Neutrophil (primary cell): Measurements from ENCODE around the gene CRTC2.
A peak's percentile ranks its signal among the peaks of the same experiment; 100 is the strongest.

ENCODE experiments used
- H3K27ac ChIP-seq: fragments of 200-600 bp; sonication (generic); 2 replicates; pipeline ENCODE4 v1.5.1; 2016; ENCODE audit warnings: mild to moderate bottlenecking, moderate library complexity
- H3K27me3 ChIP-seq: fragments of 200-600 bp; sonication (generic); 2 replicates; pipeline ENCODE4 v1.6.0; 2016; ENCODE audit warnings: mild to moderate bottlenecking
- H3K36me3 ChIP-seq: fragments of 200-600 bp; sonication (generic); 2 replicates; pipeline ENCODE4 v1.5.1; 2017
- H3K4me1 ChIP-seq, 2 experiments: fragments of 200-600 bp in 1 of 2; sonication (generic) in 1 of 2; 1 replicate in 1 of 2; 2 replicates in 1 of 2; pipeline versions ENCODE4 v1.5.1 to v1.6.1; 2013 to 2016; ENCODE audit warnings: low read depth in 1 of 2, low read length in 1 of 2, mild to moderate bottlenecking in 1 of 2, moderate library complexity in 1 of 2; ENCODE audit not compliant: control insufficient read depth in 1 of 2, insufficient read depth in 1 of 2
- H3K4me3 ChIP-seq, 2 experiments: fragments of 200-600 bp in 1 of 2; sonication (generic) in 1 of 2; 1 replicate in 1 of 2; 2 replicates in 1 of 2; pipeline ENCODE4 v1.5.1; 2013 to 2016; ENCODE audit warnings: low read depth in 1 of 2, low read length in 1 of 2, mild to moderate bottlenecking in 1 of 2, moderate library complexity in 1 of 2
- H3K9me3 ChIP-seq: fragments of 200-600 bp; sonication (generic); 2 replicates; pipeline ENCODE4 v1.5.1; 2016
- TF ChIP-seq, protein P1 (sequence below): fragments of 200-600 bp; sonication (generic); IDR thresholded peaks from 2 replicates; pipeline ENCODE4 v1.5.1; 2016; ENCODE audit warnings: antibody characterized with exemption

Gene CRTC2

DNA sequence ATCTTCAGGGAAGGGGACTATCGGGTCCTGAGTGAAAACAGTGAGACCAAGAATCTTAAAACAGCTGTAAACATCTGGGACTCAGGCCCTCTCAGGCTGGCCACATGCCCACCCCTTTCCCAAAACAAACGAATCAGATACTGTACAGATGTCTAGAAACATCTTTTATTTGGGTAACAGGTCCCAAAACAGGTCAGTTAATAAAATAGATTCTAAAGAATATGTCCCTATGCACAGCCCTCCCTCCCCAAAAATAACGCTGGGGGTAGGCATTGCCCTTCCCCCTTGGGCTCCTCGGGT is 499 bp upstream of the CRTC2 start:
- Histone ChIP-seq H3K4me1 (peaks cover 47 to 55% of the 10 kb centered on the region in 2 experiments), H3K4me3 (peak overlapping the region; percentile 90 to 99), H3K36me3 (peaks cover 17% of the 10 kb centered on the region), H3K9me3 (no peaks in the 10 kb centered on the region), H3K27ac (peak overlapping the region; percentile 98), H3K27me3 (no peaks in the 10 kb centered on the region)
- TF ChIP-seq, protein P1, sequence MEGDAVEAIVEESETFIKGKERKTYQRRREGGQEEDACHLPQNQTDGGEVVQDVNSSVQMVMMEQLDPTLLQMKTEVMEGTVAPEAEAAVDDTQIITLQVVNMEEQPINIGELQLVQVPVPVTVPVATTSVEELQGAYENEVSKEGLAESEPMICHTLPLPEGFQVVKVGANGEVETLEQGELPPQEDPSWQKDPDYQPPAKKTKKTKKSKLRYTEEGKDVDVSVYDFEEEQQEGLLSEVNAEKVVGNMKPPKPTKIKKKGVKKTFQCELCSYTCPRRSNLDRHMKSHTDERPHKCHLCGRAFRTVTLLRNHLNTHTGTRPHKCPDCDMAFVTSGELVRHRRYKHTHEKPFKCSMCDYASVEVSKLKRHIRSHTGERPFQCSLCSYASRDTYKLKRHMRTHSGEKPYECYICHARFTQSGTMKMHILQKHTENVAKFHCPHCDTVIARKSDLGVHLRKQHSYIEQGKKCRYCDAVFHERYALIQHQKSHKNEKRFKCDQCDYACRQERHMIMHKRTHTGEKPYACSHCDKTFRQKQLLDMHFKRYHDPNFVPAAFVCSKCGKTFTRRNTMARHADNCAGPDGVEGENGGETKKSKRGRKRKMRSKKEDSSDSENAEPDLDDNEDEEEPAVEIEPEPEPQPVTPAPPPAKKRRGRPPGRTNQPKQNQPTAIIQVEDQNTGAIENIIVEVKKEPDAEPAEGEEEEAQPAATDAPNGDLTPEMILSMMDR, result no peak

DNA sequence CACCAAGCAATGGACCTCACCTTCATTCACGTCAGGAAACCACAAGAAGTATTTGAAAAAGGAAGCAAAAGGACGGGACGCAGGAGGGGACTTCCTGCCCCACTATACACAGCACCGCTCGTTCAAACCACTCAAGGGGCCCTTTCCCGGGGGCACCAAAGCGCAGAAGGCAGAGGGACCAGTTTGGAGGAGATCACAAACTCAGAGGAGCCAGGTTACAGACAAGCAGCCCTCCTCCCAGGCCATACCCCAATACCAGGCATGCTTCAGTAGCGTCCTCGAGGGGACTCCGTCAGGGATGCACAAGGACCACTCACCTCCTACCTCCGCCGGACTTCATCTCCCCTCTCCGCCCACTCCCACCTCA is 685 bp downstream of the CRTC2 start:
- no peaks in the 10 kb centered on the region for H3K9me3 ChIP-seq
- TF ChIP-seq, protein P1, result no peak
- H3K4me1 ChIP-seq, result peaks cover 35 to 48% of the 10 kb centered on the region in 2 experiments
- peak overlapping the region; percentile 98 for H3K27ac ChIP-seq
- peaks cover 28% of the 10 kb centered on the region for H3K36me3 ChIP-seq
- H3K4me3 ChIP-seq, result peak overlapping the region; percentile 90 to 99
- no peaks in the 10 kb centered on the region for H3K27me3 ChIP-seq

DNA sequence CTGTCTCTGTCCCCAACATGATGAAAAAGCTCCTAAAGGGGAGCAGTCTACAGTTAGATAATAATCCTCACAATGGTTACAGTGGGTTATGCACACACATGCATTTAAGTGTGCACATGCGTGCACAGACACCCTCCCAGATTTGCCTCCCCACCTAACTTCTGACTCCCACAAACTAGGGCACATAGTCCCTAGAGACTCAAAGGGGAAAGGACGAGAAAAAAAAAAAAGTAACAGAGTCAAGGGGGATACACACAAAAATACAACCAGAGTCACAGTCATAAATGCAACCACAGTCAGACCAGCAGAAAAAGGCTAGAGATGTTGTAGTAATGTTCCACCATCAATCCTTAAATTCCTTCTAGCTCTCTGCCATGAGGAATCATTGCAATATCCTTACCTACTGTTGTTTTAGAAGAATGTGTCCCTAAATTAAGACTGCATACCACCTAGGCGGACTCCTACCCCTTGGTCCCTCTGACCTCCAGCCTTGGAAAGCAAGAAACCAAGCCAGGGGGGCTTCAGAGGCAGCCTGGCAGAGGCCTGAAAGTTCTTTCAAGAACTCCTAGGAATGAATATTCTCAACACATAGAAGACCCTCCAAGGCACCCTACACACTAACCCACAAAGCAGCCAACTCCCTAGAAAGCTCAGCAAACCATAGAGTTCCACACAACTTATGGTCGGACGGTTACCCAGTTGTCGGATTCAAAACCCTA is 1.3 kb downstream of the CRTC2 start:
- H3K9me3 ChIP-seq, result no peaks in the 10 kb centered on the region
- no peaks in the 10 kb centered on the region for H3K27me3 ChIP-seq
- TF ChIP-seq, protein P1, result no peak
- H3K4me1 ChIP-seq, result peaks cover 30 to 42% of the 10 kb centered on the region in 2 experiments
- peak overlapping the region; percentile 98 for H3K27ac ChIP-seq
- peak overlapping the region; percentile 90 to 99 for H3K4me3 ChIP-seq
- peaks cover 34% of the 10 kb centered on the region for H3K36me3 ChIP-seq

DNA sequence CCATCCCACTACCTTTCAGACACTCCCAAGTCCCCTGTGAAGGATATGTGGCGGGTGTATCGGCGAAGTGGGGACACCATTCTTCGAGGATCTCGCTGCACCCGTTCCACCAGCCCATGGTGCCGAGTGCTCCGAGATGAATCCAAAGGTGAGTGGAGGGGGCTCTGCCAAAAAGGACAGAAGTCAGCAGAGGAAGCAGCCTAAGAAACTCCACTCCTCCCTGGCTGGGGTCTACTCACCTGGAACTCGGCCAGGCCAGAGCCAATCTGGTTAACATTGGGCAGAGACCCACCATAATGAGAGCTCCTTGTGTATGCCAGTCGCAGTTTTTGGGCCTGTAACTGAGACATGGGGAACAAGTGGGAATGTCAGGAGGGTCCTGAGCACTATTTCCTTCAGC is 3.6 kb downstream of the CRTC2 start:
- no peak overlapping the region for H3K27ac ChIP-seq
- H3K9me3 ChIP-seq, result no peaks in the 10 kb centered on the region
- peaks cover 49% of the 10 kb centered on the region for H3K36me3 ChIP-seq
- no peak overlapping the region for H3K4me3 ChIP-seq
- TF ChIP-seq, protein P1, result no peak
- peaks cover 23 to 30% of the 10 kb centered on the region in 2 experiments for H3K4me1 ChIP-seq
- no peaks in the 10 kb centered on the region for H3K27me3 ChIP-seq

DNA sequence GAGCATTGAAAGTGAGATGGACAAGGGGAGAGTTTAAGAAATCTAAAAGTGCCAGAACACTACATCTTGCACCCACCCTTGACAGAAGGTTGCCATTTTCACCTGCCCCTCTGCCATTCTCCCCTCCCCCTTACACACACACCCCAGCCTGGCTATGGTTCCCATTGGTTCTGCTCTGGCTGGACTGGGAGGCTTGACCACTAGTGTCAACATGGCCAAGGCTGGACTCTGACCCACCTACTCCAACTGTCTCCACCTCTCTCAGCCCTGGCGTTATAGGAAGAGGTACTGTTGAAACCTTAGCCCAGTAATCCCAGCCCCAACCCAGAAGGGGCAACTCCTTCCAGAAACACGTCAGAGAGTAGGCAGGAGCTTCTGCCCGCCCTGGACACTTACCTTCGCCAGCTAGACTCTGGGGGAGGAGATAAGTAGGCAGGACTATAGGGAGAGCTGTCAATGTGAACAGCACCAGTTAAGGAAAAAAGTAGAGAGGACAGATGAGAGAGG is 4.5 kb downstream of the CRTC2 start:
- no peaks in the 10 kb centered on the region for H3K27me3 ChIP-seq
- no peak overlapping the region for H3K4me3 ChIP-seq
- TF ChIP-seq, protein P1, result no peak
- H3K9me3 ChIP-seq, result no peaks in the 10 kb centered on the region
- peaks cover 58% of the 10 kb centered on the region for H3K36me3 ChIP-seq
- H3K4me1 ChIP-seq, result peaks cover 23 to 26% of the 10 kb centered on the region in 2 experiments
- H3K27ac ChIP-seq, result no peak overlapping the region
